SU-DHL-6 (cell line): Measurements from ENCODE around the gene ACO2.

Source experiments
- CTCF ChIP-seq: fragments of 200-600 bp; sonication (generic); IDR thresholded peaks from one replicate; pipeline ENCODE4 v1.5.1; 2017; ENCODE audit warnings: antibody characterized with exemption, mild to moderate bottlenecking, low read length, moderate library complexity; ENCODE audit not compliant: insufficient read depth, poor library complexity, severe bottlenecking
- EZH2phosphoT487 ChIP-seq: fragments of 200-600 bp; sonication (generic), shearing (Covaris generic); conservative IDR thresholded peaks from 2 replicates; pipeline ENCODE4 v1.6.1; 2018; ENCODE audit warnings: mild to moderate bottlenecking, antibody characterized with exemption, low read length, moderate library complexity, mixed read lengths

GRCh38 chr22:41488596-41489385 is 19.9 kb downstream of the ACO2 start:
- TF ChIP-seq CTCF, result no peak
- no peak for TF ChIP-seq EZH2phosphoT487
